Measurements from ENCODE around the gene RASD1.

RASD1 gene

DNA sequence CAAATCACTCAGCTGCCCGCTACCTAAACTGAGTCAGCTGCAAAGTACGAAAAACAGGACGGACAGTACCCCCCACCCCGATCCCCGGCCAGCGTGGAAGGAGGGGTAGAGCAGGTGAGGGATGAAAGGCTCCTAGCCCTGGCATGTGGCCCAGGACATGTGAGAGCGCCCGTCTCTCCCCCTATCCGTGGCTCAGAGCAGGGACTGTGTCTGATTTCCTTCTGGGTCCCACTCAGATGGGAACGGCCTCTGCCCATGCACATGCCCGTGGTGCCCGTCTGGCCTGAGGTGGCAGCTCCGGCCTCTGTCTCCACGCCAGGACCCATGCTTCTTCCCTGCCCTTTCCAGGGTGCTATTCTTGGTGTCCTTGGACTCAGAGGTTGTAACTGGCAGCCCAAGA lies 30.2 kb upstream of the RASD1 start:
- no peak for DNase-seq (ENCODE audit: insufficient read length, low spot score)
- TF ChIP-seq, protein P1, sequence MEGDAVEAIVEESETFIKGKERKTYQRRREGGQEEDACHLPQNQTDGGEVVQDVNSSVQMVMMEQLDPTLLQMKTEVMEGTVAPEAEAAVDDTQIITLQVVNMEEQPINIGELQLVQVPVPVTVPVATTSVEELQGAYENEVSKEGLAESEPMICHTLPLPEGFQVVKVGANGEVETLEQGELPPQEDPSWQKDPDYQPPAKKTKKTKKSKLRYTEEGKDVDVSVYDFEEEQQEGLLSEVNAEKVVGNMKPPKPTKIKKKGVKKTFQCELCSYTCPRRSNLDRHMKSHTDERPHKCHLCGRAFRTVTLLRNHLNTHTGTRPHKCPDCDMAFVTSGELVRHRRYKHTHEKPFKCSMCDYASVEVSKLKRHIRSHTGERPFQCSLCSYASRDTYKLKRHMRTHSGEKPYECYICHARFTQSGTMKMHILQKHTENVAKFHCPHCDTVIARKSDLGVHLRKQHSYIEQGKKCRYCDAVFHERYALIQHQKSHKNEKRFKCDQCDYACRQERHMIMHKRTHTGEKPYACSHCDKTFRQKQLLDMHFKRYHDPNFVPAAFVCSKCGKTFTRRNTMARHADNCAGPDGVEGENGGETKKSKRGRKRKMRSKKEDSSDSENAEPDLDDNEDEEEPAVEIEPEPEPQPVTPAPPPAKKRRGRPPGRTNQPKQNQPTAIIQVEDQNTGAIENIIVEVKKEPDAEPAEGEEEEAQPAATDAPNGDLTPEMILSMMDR (IDR thresholded peaks at IDR 0.05; ENCODE audit: insufficient read depth, missing control alignments), result no peak
- no peak for FAIRE-seq

DNA sequence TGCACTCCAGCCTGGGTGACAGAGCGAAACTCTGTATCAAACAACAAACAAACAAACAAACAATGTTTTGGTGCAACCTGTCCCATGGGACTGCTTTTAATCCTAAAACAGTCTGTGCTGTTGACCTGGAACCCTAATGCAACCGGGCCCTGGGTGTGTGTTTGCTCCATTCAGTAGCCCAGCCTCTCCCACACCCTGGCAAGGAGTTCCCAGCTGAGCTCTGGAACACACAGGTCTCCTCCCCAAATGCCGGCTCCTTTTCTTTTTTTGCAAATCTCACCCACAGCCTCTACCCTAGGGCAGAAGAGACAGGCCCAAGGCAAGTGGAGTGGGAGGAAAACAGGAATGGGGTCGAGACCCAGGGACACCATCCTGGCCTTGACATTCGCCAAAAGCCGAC lies 29.8 kb upstream of the RASD1 start:
- TF ChIP-seq, protein P1 (IDR thresholded peaks at IDR 0.05; ENCODE audit: insufficient read depth, missing control alignments), result no peak

DNA sequence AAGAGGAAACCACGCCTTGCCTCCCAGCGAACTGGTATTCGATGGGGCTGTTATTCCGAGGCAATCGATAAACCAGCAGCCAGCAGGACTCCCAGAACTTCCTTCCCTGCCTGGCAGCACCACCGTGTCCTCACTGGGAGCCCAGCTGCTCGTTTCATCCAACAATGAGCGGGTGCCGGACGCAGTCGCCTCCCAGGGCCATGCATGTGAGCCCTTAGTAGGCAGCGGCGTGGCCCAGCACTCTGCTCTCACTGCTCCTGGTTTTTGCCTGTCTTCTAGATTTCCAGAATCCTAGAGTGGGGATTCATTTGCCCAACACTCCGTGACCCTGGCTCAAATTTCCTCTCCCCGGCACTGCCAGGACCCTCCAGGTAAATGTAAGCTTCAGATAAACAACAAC lies 29.1 kb upstream of the RASD1 start:
- FAIRE-seq (no peak), DNase-seq (ENCODE audit: insufficient read length, low spot score) (no peak)
- TF ChIP-seq, protein P1 (IDR thresholded peaks at IDR 0.05; ENCODE audit: insufficient read depth, missing control alignments), result no peak

More for the DNA sequence above, 29.8 kb upstream of the RASD1 start:
- DNase-seq (ENCODE audit: insufficient read length, low spot score), result no peak
- FAIRE-seq, result no peak

DNA sequence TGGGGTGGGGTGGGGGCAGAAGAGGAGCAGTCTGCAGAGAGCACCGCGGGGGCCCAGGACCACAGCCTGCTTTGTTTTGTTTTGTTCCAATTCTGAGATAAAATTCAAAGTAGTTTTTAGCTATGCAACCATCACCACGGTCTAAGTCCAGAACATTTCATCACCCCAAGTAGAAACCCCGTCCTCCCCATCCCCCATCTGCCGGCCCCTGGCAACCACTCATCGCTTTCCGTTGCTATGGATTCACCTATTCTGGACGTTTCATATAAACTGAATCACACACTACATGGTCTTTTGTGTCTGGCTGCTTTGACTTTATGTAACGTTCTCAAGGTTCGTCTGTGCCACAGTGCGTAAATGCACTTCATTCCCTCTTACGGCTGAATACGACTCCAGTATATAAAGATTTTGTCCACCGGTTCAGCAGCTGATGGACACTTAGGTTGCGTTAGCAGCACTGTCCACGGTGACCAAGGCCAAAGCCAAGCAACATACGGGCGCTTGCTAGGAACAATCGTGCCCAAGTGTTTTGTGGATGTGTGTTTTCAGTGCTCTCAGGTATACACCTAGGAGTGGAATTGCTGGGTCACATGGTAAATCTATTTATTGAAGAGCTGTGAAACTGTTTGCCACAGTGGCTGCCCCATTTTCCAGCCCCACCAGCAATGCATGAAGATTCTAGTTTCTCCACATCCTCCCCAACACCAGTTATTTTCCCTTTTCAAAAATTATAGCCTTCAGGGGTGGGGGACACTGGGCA lies 27.7 kb upstream of the RASD1 start:
- TF ChIP-seq, protein P1 (IDR thresholded peaks at IDR 0.05; ENCODE audit: insufficient read depth, missing control alignments), result no peak
- DNase-seq (ENCODE audit: insufficient read length, low spot score), result no peak
- no peak for FAIRE-seq

DNA sequence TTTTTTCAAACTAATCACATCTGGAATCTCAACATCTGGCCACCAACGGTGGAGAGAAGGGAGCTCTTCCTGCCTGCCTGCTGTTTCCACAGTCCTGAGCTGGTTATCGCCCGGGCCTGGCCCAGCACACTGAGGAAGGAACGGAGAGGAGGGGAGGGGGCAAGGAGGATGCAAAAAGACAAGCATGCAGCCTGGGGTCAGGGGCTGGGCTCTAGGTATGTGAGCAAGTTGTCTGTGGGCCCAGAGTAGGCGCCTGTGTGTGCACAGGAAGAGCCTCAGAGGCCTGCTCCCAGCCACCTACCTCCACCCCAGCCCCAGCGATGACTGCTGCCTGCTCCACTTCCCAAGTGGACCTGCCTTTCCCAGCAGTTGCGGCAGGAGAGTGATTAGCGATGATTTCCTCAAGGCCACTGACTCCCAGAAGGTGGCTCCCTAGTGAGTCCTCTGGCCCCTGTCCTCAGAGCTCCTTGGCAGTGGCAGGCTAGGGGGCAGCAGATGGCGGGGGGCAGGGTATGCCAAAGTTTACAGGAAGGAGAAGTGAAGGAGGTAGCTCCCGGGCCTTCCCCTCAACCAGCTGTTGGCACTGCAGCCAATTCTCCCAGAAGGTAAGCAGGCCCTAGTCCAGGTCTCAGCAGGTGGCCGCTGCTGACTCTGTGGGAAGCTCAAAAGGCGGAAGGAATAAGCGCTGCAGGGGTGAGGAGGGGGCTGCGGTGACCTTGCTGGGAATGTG lies 27.0 kb upstream of the RASD1 start:
- no peak for FAIRE-seq

DNA sequence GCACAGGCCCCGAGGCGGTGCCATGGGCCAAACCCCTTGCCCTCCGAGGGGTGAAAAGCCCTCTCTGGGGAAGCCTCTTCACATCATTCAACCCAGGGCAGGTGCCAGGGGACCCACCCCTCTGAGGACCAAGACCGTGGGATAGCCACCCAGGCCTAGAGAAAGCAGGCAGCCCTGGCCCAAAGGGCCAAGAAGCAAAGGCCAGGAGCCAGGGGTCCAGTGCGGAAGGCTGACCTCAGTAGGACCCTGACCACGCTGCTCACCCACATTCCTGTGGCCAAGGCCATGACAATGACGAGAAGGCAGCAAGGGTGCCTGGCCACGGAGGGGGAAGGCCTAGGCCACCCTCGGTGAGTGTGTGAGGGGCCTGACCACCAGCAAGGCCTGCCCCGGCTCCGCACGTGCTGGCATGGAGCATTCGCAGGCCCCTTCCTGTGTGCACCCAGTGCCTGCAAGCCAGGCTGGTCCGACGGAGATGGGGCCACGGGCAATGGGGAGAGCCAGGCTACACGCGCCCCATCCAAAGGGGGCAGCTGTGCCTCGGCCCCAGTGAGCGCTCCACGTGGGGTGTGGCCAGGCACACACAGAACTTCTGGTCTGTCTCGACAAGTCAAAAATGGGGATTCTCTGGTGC lies 24.5 kb upstream of the RASD1 start:
- DNase-seq (ENCODE audit: insufficient read length, low spot score) (no peak), FAIRE-seq (no peak)
- TF ChIP-seq, protein P1 (IDR thresholded peaks at IDR 0.05; ENCODE audit: insufficient read depth, missing control alignments), result no peak

More for the DNA sequence above, 27.0 kb upstream of the RASD1 start:
- TF ChIP-seq, protein P1 (IDR thresholded peaks at IDR 0.05; ENCODE audit: insufficient read depth, missing control alignments), result no peak
- no peak for DNase-seq (ENCODE audit: insufficient read length, low spot score)

Data from D721Med (cell line).